Central memory CD8-positive, alpha-beta T cell (primary cell): ENCODE data around the gene RBBP4.
"Not testable (repeated sequence)": the region's sequence is repeated elsewhere in the genome, so short reads cannot be mapped to it uniquely, and the experiment has no call there.

Experiments used
- ATAC-seq: fragments of 150-1000 bp; cut with Tn5 transposase; replicated peaks from 2 replicates; pipeline ENCODE4 v1.10.0; 2022; ENCODE audit warnings: mild to moderate bottlenecking, moderate FRiP score, moderate number of reproducible peaks; ENCODE audit not compliant: poor library complexity, severe bottlenecking; ENCODE audit errors: extremely low read depth
- DNase-seq, 2 donors: peaks; one replicate each; pipeline ENCODE4 v3.0.0; 2021; ENCODE audit warnings: low spot score in 2 of 2
- H3K27ac Mint-ChIP-seq: one replicate; pipeline ENCODE4 v1.8.0; 2022; ENCODE audit warnings: low read depth, mild to moderate bottlenecking, moderate library complexity, mixed read lengths
- H3K27me3 Mint-ChIP-seq: one replicate; pipeline ENCODE4 v1.8.0; 2022; ENCODE audit warnings: mixed read lengths
- H3K36me3 Mint-ChIP-seq: one replicate; pipeline ENCODE4 v1.8.0; 2022; ENCODE audit warnings: mild to moderate bottlenecking, moderate library complexity, mixed read lengths; ENCODE audit not compliant: insufficient read depth
- H3K4me1 Mint-ChIP-seq: one replicate; pipeline ENCODE4 v1.8.0; 2022; ENCODE audit warnings: mixed read lengths
- H3K4me3 Mint-ChIP-seq: one replicate; pipeline ENCODE4 v1.8.0; 2022; ENCODE audit warnings: mild to moderate bottlenecking, moderate library complexity, mixed read lengths
- H3K9me3 Mint-ChIP-seq: one replicate; pipeline ENCODE4 v1.8.0; 2022; ENCODE audit warnings: mixed read lengths

The RBBP4 gene

DNA sequence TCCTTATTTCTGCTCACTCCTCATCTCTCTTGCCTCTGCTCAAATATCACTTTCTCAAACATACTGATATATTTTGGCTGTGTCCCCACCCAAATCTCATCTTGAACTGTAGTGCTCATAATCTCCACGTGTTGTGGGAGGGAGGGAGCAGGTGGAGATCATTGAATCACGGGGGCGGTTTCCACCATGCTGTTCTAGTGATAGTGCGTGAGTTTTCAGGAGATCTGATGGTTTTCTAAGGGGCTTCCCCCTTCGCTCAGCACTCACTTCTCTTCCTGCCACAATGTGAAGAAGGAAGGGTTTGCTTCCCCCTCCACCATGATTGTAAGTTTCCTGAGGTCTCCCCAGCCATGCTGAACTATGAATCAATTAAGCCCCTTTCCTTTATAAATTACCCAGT, 27.2 kb upstream of the RBBP4 start:
- no peaks in the 10 kb centered on the region for H3K27me3 Mint-ChIP-seq
- H3K27ac Mint-ChIP-seq: peak overlapping the region; percentile 56
- peaks cover 31% of the 10 kb centered on the region for H3K4me1 Mint-ChIP-seq
- no peaks in the 10 kb centered on the region for H3K9me3 Mint-ChIP-seq
- no peak for ATAC-seq
- no peak for DNase-seq
- peak overlapping the region; percentile 12 for H3K4me3 Mint-ChIP-seq
- peaks cover 17% of the 10 kb centered on the region for H3K36me3 Mint-ChIP-seq

DNA sequence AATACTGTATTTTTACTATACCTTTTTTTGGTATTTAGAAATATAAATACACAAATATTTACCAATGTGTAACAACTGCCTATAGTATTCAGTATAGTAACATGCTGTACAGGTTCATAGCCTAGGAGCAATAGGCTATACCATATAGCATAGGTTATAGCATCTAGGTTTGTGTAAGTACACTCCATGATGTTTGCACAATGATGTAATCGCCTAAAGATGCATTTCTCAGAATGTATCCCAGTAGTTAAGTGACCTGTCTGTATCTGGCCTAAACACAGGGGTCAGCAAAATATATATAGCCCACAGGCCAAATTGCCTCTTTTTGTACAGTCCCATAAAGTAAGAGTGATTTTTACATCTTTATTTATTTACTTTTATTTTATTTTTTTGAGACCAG, 24.8 kb upstream of the RBBP4 start:
- peaks cover 18% of the 10 kb centered on the region for H3K36me3 Mint-ChIP-seq
- DNase-seq: no peak
- peaks cover 31% of the 10 kb centered on the region for H3K4me1 Mint-ChIP-seq
- H3K27ac Mint-ChIP-seq: no peak overlapping the region
- no peak for ATAC-seq
- no peaks in the 10 kb centered on the region for H3K9me3 Mint-ChIP-seq
- no peak overlapping the region for H3K4me3 Mint-ChIP-seq
- H3K27me3 Mint-ChIP-seq: no peaks in the 10 kb centered on the region

DNA sequence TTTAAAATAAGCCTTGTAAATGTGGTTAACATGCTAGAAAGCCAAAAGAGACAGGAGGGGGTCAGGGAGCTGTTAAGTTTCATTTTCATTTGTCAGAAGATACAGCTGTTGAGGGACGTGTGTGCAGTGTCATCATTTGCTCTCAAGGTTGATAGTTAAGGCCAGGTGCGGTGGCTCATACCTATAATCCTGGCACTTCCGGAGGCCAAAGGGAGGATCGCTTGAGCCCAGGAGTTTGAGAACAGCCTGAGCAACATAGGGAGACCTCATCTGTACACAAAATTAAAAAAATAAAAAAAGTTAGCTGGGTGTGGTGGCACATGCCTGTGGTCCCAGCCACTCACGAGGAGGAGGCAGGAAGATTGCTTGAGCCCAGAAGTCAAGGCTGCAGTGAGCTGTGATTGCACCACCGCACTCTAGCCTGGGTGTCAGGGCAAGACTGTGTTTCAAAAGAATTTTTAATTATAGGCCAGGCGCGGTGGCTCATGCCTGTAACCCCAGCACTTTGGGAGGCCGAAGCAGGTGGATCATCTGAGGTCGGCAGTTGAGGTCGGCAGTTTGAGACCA, 23.3 kb upstream of the RBBP4 start:
- H3K4me3 Mint-ChIP-seq: peak overlapping the region; percentile 67
- peaks cover 30% of the 10 kb centered on the region for H3K4me1 Mint-ChIP-seq
- no peaks in the 10 kb centered on the region for H3K9me3 Mint-ChIP-seq
- DNase-seq: peak in 1 of 2 donors; percentile 44
- peak overlapping the region; percentile 95 for H3K27ac Mint-ChIP-seq
- peak; percentile 96 for ATAC-seq
- no peaks in the 10 kb centered on the region for H3K27me3 Mint-ChIP-seq
- H3K36me3 Mint-ChIP-seq: peaks cover 21% of the 10 kb centered on the region

DNA sequence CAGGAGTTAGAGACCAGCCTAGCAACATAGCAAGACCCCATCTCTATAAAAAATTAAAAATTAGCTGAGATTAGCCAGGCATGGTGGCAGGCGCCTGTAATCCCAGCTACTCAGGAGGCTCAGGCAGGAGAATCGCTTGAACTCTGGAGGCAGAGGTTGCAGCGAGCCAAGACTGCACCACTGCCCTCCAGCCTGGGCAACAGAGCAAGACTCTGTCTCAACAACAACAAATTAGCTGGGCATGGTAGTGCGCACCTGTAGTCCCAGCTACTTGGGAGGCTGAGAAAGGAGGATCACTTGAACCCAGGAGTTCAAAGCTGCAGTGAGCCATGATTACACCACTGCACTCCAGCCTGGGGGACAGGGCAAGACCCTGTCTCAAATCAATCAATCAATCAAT, 20.8 kb upstream of the RBBP4 start:
- Mint-ChIP-seq H3K4me1 (peaks cover 13% of the 10 kb centered on the region), H3K36me3 (peaks cover 30% of the 10 kb centered on the region)
- not testable (repeated sequence) for ATAC-seq, H3K27me3 Mint-ChIP-seq, DNase-seq, H3K4me3 Mint-ChIP-seq, H3K27ac Mint-ChIP-seq, H3K9me3 Mint-ChIP-seq

DNA sequence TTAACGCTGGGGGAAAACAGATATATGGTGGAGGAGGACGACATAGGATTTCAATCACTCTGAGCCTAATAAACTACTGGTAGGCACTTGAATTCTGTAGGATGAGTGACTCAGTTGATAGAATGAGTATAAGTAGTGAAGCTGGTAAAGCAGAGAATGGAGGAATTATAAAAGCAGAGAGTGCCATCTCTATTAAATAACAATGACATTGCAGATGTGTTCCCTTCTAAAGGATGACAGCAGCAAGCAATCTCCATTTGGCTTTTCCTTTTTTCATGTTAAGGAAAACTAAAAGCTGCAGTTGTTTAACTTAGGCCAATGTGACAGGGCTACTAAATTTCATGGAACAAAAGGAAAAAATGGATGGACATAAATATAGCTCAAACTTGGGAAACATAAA, 18.2 kb upstream of the RBBP4 start:
- Mint-ChIP-seq H3K4me3 (no peak overlapping the region), H3K4me1 (peaks cover 23% of the 10 kb centered on the region), H3K9me3 (no peaks in the 10 kb centered on the region), H3K36me3 (peaks cover 34% of the 10 kb centered on the region), H3K27me3 (no peaks in the 10 kb centered on the region), H3K27ac (no peak overlapping the region)
- no peak for ATAC-seq
- no peak for DNase-seq

DNA sequence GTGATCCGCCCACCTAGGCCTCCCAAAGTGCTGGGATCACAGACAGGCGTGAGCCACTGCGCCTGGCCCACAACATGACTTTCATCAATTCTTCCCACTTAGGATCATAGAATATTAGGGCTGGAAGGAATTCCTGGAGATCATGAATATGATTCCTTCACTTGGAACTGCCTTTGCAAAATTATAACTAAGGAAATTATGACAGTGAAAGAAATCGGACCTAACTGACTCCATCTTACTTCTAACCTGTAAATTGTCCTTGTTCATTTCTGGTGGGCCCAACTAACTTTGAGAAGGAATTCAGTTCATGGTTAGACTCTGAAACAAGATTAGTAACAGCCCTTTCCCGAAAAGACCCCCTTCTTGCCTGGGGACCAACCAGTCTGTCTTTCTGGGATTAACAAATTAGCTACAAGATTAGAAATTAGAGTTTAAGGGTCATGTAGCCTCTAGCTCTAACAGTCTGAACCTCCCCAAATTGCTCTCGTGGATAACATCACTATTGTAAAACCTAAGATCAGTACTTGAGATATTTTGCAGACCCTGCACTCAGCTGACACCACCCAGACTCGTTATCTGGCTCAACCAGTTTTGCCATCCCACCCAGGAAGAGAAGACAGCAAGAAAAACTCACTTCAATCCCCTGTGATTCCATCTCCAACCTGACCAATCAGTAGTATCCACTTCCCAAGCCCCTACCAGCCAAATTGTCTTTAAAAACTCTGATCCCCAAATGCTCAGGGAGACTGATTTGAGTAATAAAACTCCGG, 15.3 kb upstream of the RBBP4 start:
- peaks cover 34% of the 10 kb centered on the region for H3K36me3 Mint-ChIP-seq
- no peak overlapping the region for H3K4me3 Mint-ChIP-seq
- ATAC-seq: no peak
- no peak overlapping the region for H3K27ac Mint-ChIP-seq
- DNase-seq: no peak
- no peaks in the 10 kb centered on the region for H3K27me3 Mint-ChIP-seq
- H3K4me1 Mint-ChIP-seq: peaks cover 24% of the 10 kb centered on the region
- H3K9me3 Mint-ChIP-seq: no peaks in the 10 kb centered on the region

DNA sequence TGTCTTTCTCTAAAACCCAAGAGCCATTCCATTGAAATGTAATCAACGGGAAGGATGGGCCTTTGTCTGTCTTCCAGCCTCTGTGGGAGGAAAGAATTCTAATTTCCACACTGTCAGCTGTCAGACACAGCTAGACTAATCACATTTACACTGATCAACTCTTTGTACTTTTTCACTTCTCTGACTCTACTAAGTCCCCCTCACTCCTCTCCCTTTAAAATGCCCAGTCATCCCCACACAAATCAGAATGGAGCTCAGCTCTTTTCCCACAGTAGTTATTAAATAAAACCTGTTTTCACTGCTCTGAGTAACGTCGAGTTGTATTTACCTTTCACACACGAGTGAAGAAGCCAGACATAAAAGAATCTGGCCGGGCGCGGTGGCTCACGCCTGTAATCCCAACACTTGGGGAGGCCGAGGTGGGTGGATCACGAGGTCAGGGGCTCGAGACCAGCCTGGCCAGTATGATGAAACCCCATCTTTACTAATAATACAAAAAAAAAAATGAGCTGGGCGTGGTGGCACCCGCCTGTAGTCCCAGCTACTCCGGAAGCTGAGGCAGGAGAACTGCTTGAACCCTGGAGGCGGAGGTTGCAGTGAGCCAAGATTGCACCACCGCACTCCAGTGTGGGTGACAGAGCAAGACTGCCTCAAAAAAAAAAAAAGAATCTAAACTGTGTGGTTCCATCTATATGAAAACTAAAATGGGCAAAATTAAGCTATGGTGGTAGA, 13.9 kb upstream of the RBBP4 start:
- no peak for DNase-seq
- Mint-ChIP-seq H3K9me3 (no peaks in the 10 kb centered on the region), H3K27me3 (no peaks in the 10 kb centered on the region), H3K4me3 (no peak overlapping the region), H3K36me3 (peaks cover 25% of the 10 kb centered on the region), H3K27ac (no peak overlapping the region), H3K4me1 (peaks cover 24% of the 10 kb centered on the region)
- ATAC-seq: no peak

DNA sequence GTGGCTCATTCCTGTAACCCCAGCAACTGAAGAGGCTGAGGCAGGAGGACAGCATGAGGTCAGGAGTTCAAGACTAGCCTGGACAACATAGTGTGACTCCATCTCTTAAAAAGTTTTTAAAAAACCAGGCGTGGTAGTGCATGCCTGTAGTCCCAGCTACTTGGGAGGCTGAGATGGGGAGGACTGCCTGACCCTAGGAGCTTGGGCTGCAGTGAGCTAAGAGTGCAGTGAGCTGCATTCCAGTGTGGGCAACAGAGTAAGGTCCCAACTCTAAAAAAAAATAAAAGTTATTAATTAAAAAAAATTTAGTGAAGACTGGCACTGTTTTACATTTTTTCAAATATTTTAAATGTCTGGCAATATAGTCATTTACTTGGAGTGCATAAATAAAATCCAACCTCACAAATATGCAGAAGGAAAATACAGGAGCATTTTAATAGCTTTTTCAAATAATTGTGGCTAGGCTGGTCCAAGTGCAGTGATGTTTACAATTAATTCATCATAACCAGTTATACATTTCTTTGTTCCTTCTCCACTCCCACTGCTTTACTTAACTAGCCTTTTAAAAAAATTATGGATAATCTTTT, 11.4 kb upstream of the RBBP4 start:
- no peak overlapping the region for H3K27ac Mint-ChIP-seq
- no peaks in the 10 kb centered on the region for H3K27me3 Mint-ChIP-seq
- no peaks in the 10 kb centered on the region for H3K9me3 Mint-ChIP-seq
- peaks cover 16% of the 10 kb centered on the region for H3K36me3 Mint-ChIP-seq
- peaks cover 24% of the 10 kb centered on the region for H3K4me1 Mint-ChIP-seq
- no peak overlapping the region for H3K4me3 Mint-ChIP-seq
- DNase-seq: no peak
- ATAC-seq: no peak

DNA sequence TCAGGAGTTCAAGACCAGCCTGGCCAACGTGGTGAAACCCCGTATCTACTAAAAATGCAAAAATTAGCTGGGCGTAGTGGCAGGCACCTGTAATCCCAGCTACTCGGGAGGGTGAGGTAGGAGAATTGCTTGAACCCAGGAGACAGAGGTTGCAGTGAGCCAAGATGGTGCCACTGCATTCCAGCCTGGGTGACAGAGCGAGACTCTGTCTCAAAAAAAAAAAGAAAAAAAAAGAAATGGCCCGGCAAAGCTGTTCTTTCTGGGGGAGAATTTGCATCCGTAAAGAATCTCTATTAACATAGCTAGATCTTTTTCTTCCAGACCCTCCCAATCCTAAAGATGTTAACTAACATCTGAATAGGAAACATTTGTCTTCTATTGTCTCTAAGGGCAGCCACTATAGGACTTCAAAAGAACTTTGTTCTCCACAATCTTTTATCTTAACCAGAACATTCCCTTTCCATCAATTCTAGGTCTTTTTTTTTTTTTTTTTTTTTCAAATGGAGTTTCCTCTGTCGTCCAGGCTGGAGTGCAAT, 8.6 kb upstream of the RBBP4 start:
- not testable (repeated sequence) for H3K9me3 Mint-ChIP-seq, H3K27ac Mint-ChIP-seq, DNase-seq, H3K27me3 Mint-ChIP-seq, H3K4me1 Mint-ChIP-seq, ATAC-seq, H3K4me3 Mint-ChIP-seq
- H3K36me3 Mint-ChIP-seq: peaks cover 13% of the 10 kb centered on the region

DNA sequence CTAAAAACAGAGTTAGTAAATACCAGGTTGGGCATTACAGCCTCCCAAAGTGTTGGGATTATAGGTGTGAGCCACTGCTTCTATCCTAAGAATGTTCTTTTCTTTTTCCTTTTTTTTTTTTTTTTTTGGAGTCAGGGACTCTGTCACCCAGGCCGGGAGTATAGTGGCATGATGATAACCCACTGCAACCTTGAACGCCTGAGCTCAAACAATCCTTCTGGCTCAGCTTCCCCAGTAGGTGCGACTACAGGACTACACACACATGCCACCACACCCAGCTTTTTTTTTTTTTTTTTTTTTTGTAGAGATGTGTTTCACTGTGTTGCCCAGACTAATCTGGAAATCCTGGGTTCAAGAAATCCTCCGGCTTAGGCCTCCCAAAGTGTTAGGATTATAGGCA, 6.6 kb upstream of the RBBP4 start:
- no peak for DNase-seq
- Mint-ChIP-seq H3K4me1 (peaks cover 18% of the 10 kb centered on the region), H3K4me3 (no peak overlapping the region), H3K36me3 (peaks cover 14% of the 10 kb centered on the region), H3K27me3 (no peaks in the 10 kb centered on the region), H3K27ac (no peak overlapping the region), H3K9me3 (no peaks in the 10 kb centered on the region)
- ATAC-seq: no peak

DNA sequence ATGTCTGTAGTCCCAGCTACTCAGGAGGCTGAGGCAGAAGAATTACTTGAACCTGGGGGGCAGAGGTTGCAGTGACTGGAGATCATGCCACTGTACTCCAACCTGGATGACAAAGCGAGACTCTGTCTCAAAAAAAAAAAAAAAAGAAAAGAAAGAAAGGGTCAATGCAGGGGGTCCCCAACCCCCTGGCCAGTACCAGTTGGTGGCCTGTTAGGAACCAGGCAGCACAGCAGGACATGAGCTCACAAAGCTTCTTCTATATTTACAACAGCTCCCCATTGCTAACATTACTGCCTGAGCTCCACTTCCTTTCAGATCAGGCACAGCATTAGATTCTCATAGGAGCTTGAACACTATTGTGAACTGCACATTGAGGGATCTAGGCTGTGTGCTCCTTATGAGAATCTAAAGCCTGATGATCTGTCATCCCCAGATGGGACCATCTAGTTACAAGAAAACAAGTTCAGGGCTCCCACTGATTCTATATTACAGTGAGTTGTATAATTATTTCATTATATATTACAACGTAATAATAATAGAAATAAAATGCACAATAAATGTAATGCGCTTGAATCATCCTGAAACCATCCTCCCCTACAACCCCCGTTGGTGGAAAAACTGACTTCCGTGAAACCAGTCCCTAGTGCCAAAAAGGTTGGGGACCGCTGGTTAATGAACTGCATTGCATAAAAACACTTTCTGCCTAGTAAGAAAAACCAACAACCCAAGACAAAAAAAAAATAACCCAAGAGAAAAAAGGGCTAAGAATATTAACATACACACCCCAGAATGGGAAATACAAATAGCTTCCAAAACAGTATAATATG, 3.5 kb upstream of the RBBP4 start:
- Mint-ChIP-seq H3K36me3 (peaks cover 34% of the 10 kb centered on the region), H3K27ac (peak overlapping the region; percentile 76)

DNA sequence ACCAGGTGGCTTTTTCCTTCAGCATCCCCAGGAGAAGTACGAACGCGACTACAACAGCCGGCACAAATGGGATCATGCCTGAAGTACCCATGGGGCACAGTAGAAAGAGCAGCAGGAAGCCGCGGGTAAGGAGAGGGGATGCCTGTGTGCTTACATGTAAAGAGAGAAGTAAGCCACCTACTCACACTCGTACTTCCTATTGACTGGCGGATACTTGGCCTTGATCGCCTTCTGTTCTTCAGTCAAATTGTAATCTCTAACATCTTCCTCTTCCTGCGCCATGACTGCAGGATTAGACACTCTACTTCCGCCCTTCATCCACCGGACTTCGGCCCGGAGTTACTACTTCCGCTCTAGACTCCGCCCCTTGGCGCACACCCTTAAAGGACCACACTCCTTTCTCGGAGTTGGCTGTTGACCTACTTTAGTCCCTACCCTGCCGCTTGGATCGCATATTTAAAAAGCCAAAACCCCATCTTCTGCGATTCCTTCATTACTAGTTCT, 708 bp upstream of the RBBP4 start, which contains the start of gene ZBTB8OS:
TSS of gene ZBTB8OS (minus strand) at position 303 of the 504 bp plus-strand sequence. CDS start at position 282, 21 bp downstream.
- Mint-ChIP-seq H3K27ac (peak within 1 kb of the TSS; percentile 98), H3K4me1 (peaks cover 40% of the 10 kb centered on the region), H3K9me3 (no peaks in the 10 kb centered on the region), H3K27me3 (no peaks in the 10 kb centered on the region), H3K36me3 (peaks cover 55% of the 10 kb centered on the region), H3K4me3 (peak within 1 kb of the TSS; percentile 80)
- peak; percentile 84 for ATAC-seq
- DNase-seq: peak; percentile 75 to 85

More for the DNA sequence above, 3.5 kb upstream of the RBBP4 start:
- Mint-ChIP-seq H3K4me3 (peak overlapping the region; percentile 80), H3K9me3 (no peaks in the 10 kb centered on the region), H3K4me1 (peaks cover 25% of the 10 kb centered on the region), H3K27me3 (no peaks in the 10 kb centered on the region)
- DNase-seq (no peak), ATAC-seq (no peak)
